HG03196 (cell line): ENCODE data around the gene TARBP2.
"Not testable (repeated sequence)": the region's sequence is repeated elsewhere in the genome, so short reads cannot be mapped to it uniquely, and the experiment has no call there.

Experiments
- ATAC-seq: cut with Tn5 transposase; IDR thresholded peaks from one replicate; pipeline ENCODE4 v1.9.1; 2021; ENCODE audit not compliant: unreplicated experiment

TARBP2 gene

DNA sequence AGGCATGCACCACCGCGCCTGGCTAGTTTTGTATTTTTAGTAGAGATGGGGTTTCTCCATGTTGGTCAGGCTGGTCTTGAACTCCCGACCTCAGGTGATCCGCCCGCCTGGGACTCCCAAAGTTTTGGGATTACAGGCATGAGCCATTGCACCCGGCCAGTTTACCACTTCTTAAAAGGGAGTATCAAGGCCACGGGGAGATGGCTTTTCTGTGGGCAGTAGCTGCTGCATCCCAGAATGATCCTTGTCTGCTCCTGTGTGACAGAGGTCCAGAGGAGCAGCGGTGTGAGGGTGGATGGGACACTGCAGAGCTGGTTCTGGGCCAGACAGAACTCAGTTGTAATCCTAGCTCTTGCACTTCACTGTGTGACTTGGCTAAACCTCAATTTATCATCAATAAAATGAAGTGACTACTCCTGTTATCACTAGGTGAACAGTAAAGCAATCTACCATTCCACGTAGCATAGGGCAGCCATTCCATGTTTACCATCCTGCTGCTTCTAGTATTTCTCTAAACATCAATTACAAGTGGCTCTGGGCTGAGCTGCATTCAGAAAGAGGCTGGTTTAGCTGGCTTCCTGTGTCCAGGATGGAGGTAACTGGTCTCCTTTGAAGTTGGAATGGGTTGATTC is 9.2 kb downstream of the TARBP2 start:
- no peak for ATAC-seq

DNA sequence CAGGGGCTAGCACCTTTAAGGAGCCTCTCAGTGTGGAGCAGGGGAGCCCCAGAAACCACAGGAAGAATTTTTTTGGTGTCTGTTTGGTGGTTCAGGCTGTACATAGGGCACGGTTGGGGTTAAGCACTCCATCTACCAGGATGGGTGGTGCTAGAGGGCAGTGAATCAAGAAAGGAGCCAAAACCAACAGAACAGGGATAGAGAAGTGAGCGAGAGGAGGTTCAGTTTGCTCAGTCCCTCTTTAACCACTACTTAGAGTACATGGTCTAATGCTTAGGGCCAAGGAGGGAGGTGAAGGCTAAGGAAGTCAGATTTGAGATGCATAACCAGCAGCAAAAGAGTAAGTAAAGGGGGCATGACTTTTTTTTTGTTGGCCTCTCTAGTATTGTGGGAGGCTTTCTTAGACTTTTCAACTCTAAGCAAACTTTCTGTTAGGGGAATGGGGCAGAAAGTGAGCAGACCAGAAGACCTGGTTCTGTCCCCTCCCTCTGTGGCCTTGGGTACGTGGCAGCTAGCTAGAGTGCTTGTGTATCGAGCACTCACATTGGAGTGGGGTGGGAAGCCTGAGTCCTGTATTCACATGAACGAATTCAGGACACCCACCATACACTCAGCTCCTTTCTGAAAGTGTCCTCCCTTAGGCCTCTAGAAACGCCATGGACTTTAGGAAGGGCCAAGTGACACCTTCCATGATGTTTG is 12.8 kb downstream of the TARBP2 start:
- ATAC-seq = no peak

DNA sequence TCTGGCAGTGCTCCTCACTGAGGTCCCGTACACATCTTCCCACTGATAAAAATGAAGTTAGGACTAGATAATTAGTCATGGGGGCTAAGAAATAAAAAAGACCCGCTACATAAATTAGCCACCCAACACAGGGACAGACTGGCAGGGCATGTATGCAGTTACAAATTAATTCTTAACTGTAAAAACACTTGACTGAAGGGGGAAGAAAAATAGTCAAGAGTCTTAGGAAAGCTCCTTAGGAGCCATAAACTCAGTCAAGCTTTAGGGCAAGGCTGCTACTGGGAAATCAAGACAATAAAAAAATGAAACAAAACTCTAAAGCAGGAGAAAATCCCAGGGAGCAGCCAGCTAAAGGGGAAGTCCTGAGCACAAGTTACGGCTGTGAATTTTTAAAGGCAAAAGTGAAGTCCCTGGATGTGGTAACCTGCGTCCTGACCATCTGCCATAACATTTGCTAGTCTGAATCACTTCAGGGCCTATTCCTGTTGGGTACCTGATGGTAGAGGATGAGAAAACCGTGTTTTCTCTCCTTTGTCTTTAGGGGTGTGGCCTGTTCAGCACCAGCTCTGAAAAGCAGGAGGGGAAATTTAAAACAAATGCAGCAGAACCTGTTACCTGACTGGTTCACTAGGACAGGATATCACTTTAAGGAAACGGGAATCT is 13.7 kb downstream of the TARBP2 start:
- no peak for ATAC-seq

DNA sequence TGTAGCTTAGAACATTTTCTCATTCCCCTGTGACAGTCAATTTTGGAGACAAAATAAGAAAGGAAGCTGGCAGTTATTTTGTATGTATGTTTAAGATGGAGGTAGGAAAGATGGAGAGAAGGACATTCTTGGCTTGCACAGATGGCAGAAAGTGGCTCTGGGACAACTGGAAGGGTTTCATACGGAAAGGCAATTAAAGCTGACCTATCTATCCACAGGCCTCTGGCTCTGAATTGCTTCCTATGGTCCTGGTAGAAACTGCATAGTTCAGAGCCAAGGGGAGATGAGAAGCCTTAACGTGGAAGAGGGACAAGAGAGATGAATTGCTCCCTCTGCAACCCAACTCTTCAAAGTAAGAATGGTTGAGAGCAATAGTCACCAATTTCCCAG is 14.2 kb downstream of the TARBP2 start:
- no peak for ATAC-seq

DNA sequence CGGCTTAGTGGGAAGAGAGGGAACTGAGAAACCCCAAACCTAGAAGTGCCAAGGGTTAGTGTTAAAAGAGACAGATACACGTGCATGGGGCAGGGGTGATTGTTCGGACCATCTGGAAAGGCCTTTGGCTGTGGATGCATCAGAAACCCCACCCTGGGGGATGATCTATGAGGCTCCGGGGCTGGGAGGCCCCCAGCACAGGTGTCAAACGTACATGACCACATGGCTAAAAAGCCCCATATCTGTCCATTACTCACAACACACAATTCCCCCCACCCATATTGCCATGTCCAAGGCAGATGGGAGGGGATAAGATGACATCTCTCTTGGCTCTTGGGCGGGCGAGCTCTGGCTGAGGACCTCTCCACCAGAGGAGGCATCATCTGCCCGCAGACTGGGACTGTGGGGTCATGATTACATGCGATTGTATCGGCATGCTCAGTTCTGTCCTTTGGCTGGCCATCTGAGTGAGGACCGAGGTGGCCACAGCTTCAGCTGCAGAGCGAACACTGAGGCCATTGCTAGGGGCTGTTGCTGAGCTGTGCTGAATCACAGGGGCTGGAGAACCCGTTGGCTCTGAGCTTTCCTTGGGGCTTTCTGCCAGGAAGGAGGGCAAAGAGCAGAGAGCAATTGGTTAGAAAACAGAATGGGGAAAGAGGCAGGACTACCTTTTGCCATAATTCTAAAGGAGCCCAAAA is 15.8 kb downstream of the TARBP2 start:
- no peak for ATAC-seq

DNA sequence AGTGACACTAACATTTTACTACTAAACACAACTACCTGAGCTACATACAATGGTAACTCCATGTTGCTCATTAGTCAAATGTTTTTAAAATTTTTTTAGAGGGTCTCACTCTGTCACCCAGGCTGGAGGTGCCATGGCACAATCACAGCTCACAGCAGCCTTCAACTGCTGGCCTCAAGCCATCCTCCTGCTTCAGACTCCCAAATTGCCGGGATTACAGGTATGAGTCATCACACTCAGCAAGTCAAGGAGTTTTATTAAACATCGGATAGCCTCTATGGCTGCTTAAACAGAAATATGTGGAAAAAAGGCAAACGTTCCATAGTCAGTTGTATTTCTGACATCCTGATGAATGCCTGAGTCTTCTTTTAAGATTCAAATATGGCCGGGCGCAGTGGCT is 17.3 kb downstream of the TARBP2 start:
- ATAC-seq = no peak

DNA sequence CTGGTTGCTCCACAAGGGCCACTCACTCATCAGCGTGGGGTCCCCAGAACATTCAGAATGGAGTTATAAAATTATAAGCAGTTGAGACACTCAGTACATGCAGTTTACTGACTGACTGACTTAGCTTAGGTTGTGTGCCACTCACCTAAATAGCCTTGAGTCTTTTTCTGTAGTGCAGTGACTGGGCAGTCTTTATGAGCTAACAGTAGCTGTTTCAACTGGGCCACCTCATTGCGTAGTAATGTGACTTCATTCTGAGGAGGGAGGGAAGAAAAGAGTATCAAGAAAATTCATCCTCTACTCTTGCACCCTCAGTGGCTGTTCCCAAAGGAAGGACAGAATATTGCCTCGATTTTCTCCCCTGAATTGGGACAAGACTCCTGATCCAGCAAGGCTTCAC is 22.0 kb downstream of the TARBP2 start:
- no peak for ATAC-seq

DNA sequence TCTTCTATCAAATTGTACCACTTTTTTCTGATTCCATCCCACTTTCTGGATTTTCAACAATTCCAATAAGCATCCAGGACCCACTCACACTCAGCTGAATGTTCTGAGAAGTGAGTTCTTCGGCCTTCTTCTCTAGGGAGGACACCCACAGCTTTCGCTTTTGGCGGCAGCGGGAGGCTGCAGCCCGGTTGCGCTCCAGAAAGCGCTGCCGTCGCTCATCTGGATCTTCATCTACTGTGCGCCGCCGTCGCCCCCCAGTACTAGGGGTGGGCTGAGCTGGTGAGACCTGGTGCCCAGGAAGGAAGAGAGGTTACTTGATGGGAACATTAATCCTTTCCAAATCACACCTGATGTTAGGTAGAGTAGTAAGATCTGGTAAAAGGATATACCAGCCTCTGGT is 23.4 kb downstream of the TARBP2 start:
- no peak for ATAC-seq

DNA sequence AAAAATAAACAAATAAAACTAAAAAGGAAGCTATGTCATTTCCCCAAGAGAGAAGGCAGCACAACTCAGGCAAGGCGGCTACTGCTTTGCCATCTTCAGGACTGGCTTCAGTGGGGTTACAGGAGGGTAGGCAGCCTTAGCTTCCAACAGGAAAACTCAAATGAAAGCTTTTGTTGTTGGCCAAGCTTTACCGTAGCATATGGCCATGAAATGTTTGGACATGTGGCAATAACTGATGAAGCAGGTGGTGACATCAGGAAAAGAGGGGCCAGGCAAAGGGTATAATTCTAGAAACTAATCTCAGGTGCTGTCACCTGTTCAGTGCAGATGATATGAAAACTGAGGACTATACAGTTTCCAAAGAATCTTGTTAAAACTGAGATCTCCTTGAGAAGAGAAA is 29.0 kb downstream of the TARBP2 start:
- no peak for ATAC-seq

DNA sequence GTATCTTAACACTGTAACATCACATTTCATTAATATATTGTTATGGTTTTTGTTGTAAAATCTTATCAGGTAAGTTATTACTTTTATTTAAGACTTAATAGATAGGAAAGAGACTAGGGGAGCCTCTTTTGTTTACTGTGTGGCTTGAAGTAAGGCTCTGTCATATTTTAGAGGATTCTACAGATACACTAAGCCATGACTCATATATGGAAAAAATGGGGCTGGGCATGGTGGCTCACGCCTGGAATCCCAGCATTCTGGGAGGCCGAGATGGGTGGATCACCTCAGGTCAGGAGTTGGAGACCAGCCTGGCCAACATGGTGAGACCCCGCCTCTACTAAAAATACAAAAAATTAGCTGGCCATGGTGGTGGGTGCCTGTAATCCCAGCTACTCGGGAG is 29.8 kb downstream of the TARBP2 start:
- ATAC-seq = no peak

DNA sequence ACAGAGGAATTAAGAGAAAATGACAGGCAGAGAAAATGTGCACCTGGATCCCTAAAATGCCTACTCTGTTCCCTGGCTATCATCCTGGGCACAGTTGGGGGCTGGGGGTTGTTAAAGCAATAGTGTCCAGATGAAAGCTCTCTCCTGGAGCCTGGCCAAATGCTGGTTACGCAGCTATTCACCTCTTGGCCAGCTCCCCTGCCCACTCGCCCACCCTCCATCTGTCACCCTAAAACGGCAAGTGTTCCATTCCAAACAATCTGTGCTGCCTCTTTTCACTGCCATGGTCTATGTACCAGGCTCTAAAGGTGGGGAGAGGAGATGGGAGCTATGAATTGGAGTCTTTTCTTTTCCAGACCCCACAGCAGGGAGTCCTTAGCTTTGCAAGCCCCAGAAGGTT is 30.9 kb downstream of the TARBP2 start:
- no peak for ATAC-seq

DNA sequence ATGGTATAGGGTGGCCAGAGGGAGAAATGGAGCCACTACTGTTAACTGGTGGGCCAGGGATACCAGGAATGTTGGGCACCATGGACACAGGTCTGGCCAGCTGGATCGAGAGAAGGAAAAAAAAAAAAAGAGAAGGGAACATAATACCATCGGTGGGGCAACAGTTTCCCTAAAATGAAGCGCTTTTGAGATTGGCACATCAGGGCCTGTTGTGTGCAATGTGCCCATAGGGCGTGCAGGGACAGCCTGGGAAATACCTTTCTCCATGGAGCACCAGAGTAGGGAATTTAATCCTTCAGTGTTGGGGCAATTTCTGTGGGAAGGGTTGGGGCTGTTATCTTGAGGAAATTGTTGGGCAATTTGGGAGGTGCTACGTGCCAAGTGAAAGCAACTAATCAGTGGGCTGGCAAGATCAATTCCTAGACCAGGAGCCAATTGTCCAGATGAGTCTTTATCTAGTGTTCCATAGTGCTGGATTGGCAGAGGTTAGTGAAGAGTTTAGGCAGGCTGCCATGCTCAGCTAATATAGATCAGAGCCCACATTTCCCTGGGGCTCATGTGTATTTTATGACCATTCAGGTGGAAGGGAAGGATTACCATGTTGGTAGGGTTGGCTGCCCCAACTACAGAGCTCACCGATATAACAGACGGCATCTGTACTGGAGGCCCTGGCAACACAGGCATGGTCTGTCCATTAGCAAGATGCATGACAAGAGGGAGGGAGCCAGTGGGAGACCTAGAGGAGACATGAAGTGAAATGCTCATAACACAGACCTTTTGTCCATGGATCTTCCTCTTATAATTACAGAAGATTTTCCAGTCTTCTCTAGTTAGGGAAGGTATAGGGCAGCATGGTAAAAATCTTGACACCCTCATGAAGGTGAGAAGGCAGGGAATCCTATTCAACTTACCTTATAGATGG is 31.7 kb downstream of the TARBP2 start:
- ATAC-seq = no peak

DNA sequence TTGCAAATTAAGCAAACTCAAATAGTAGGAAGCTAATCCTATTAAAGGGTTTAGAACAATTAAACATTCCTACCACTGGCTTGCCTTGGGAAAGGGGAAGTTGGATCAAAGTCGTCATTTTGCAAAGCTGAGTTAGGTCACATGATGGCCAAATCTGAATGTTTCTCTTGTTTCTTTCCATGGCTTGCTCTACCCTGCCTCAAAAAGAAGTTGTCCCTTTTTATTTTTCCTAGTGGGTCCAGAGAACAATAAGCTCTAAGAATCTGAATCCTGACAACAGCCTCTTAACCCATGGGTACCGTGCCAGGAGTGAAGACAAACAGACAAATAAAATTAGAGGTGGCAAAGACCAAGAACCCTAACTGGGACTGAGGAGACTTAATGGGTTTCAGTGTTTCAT is 32.4 kb downstream of the TARBP2 start:
- no peak for ATAC-seq

DNA sequence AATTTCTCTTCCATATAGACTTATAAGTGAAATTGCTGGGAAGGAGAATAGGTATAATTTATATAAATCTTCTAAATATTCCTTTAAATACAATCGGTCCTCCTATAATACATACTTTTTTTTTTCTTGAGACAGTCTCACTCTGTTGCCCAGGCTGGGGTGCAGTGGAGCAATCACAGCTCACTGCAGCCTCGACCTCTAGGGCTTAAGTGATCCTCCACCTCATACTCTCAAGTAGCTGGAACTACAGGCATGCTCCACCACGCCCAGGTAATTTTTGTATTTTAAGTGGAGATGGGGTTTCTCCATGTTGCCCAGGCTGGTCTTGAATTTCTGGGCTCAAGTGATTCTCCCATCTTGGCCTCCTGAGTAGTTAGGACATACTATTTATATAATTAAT is 35.9 kb downstream of the TARBP2 start:
- no peak for ATAC-seq

DNA sequence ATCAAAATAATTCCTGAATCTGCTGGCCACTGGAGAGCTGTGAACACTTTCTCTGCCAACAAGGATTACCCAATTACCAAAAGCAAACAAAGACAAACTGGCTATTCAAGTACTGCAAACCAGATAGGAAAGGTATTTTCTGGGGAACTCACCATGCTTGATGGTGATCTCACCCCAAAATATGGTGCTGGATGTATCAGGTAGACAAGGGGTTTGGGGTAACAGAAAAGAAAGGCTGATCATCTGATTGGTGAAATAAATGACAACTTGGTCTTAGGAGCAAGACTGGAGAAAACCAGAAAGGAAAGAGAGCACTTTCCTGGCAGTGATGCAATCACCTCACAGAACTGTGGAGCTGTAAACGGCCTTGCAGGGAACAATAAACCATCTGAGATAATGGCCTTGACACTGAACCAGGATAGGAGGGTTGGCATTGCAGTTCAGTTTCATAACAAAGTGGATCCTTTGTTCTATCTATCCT is 37.2 kb downstream of the TARBP2 start:
- ATAC-seq = no peak

DNA sequence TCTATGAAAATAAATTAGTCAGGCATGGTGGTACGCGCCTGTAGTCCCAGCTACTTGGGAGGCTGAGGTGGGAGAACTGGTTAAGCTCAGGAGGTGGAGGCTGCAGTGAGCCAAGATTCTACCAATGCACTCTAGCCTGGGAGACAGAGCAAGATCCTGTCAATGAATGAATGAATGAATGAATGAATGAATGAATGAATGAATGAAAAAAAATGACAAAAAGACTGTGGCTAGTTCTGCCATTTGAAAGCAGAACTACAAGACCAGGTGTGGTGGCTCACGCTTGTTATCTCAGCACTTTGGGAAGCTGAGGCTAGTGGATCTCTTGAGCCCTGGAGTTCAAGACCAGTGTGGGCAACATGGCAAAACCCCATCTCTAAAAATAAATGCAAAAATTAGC is 38.4 kb downstream of the TARBP2 start:
- ATAC-seq = no peak

DNA sequence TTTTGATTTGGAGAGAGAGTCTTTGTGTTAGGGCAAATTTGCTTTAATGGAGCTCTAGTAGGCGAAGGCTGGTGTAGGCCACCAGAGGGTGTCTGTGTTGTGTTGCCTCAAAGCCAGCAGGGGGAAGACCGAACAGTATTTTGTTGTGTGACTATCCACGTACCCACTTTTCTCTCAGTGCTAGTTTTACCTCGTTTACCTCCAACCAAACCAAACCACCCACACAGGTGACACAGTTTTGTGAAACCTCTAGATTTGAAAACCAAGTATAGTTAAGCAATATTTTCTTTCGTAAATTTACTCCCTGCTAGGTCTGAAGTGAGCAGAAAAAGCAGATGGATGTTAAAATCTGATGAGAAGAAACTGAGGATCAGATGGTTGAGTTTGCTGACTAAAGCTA is 42.5 kb downstream of the TARBP2 start:
- peak; percentile 70 for ATAC-seq

DNA sequence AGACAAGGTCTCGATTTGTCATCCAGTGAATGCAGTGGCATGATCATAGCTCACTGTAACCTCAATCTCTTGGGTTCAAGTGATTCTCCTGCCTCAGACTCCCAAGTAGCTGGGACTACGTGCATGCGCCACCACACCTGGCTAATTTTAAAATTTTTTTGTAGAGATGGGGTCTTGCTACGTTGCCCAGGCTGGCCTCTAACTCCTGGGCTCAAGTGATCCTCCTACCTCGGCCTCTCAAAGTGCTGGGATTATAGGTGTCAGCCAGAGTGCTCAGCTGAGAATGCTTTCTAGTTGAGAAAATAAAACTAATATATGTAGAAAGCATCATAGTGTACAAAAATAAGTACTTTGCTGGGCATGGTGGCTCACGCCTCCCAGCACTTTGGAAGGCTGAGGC is 47.3 kb downstream of the TARBP2 start:
- not testable (repeated sequence) for ATAC-seq

DNA sequence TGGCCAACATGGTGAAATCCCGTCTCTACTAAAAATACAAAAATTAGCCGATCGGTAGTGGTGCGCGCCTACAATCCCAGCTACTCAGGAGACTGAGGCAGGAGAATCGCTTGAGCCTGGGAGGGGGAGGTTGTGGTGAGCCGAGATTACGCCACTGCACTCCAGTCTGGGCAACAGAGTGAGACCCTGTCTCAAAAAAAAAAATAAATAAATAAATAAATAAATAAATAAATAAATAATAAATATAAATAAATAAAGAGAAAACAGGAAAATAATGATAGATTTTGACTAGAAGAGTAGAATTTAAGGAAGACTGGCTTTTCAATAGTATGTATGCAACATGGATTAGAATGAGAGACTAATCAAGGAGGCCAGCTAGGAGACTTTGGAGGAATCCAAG is 49.0 kb downstream of the TARBP2 start:
- not testable (repeated sequence) for ATAC-seq

DNA sequence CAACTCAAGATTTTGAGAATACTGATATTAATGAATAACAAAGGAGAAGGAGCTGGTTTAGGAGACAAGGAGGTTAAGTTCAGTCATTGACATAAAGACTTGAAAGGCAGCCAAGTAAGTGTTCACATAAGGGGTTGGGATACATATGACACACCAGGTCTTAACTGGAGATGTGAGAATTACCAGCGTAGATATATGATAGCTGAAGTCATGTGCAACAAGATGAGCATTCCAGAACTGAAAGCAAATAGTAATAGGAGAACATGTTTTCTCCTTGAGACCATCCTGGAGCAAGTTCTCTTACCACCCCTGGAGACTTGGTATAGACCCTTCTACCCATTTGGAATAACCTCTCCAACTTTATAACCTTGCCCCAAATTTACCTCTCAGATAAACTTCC is 49.5 kb downstream of the TARBP2 start:
- no peak for ATAC-seq

DNA sequence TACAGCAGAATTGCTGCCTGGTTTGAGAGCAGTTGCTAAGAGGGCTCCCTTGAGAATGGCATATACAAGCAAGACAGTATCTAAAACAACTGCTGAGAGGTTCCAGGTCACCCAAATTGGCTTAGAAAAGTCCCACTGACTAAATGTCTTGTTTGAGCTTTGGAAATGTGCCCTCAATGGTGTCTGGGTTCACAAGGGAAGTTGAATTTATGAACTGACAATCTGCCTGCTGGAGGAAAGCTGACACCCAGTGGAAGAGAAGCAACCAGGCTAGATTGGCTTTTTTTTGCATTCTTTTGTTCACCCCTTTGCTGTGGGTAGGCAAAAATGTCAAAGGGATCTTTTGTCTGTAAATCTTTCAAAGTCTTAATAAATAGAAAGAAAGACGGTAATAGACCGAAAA is 50.8 kb downstream of the TARBP2 start:
- ATAC-seq = no peak
